Esophagus squamous epithelium (tissue), 4 donors: ENCODE results near the gene CNDP2.

Source experiments
- POLR2A ChIP-seq, 4 donors: fragments of 450-650 bp; IDR thresholded peaks; one replicate each; pipeline ENCODE4 v1.6.1; 2017; ENCODE audit warnings: antibody characterized with exemption in 4 of 4, mild to moderate bottlenecking in 4 of 4, moderate library complexity in 3 of 4
- TF ChIP-seq, protein P1 (sequence below), 6 experiments: fragments of 450-650 bp in 4 of 6; fragments of 200-600 bp in 2 of 6; sonication (generic) in 2 of 6; IDR thresholded peaks; one replicate each; pipeline ENCODE4 v1.5.1; 2016 to 2019; ENCODE audit warnings: antibody characterized with exemption in 6 of 6, mild to moderate bottlenecking in 4 of 6, moderate library complexity in 4 of 6

DNA sequence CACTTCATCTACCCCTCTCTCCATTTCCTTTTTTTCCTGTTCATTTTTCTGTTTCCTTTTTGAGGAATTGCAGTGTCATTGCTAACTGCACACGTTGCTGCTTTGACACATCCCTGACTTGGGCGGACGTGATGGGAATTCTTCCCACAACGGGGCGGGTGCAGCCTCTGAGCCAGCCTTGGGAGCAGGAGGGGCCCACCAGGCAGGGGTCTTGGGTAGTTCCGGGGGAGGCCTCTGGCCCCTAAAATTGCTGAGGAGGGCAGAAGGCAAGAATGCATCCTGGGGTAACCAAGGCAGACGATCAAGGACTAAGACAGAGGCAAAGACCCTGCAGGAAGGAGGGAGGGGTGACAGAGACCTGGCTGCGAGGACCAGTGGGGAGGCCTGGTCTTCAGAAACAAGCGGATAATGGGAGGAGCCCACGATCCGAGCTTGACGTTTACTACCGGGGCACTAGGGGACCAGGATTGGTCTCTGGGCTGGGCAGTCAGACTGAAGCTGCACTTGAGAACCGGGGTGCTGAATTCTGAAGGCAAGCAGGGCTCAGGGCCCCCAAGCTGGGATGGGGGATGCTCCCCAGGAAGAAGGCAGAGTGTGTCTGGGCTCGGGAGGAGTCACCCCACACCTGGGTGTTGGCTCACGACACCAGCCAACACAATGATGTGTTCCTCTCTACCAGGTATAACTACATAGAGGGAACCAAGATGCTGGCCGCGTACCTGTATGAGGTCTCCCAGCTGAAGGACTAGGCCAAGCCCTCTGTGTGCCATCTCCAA lies 23.3 kb downstream of the CNDP2 start:
- TF ChIP-seq POLR2A (IDR thresholded peaks at IDR 0.05): no peak
- TF ChIP-seq, protein P1, sequence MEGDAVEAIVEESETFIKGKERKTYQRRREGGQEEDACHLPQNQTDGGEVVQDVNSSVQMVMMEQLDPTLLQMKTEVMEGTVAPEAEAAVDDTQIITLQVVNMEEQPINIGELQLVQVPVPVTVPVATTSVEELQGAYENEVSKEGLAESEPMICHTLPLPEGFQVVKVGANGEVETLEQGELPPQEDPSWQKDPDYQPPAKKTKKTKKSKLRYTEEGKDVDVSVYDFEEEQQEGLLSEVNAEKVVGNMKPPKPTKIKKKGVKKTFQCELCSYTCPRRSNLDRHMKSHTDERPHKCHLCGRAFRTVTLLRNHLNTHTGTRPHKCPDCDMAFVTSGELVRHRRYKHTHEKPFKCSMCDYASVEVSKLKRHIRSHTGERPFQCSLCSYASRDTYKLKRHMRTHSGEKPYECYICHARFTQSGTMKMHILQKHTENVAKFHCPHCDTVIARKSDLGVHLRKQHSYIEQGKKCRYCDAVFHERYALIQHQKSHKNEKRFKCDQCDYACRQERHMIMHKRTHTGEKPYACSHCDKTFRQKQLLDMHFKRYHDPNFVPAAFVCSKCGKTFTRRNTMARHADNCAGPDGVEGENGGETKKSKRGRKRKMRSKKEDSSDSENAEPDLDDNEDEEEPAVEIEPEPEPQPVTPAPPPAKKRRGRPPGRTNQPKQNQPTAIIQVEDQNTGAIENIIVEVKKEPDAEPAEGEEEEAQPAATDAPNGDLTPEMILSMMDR (IDR thresholded peaks at IDR 0.05): no peak
